ENCODE data around the gene CDKL4.
"Not testable (repeated sequence)": the region's sequence is repeated elsewhere in the genome, so short reads cannot be mapped to it uniquely, and the experiment has no call there.

The CDKL4 gene

DNA sequence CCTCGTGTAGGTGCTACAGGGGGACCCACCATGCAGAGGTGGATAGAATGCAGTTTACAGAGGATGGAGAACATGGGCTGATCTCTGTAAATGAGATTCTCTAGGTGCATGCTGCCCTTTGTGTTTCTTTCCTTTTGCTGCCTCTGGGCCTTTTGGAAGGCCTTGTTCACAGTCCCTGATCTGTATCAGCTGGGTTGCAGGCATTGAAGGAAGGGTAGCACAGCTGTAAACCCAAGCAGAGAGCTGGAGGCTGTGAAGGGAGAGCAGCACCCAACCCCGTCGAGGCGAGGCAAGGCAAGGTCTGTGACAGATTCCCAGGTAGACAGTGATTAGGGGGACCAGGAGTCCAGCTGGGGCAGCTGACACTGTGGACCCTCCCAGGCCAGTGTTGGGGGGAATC lies 66.8 kb downstream of the CDKL4 start:
- DNase-seq = no peak

DNA sequence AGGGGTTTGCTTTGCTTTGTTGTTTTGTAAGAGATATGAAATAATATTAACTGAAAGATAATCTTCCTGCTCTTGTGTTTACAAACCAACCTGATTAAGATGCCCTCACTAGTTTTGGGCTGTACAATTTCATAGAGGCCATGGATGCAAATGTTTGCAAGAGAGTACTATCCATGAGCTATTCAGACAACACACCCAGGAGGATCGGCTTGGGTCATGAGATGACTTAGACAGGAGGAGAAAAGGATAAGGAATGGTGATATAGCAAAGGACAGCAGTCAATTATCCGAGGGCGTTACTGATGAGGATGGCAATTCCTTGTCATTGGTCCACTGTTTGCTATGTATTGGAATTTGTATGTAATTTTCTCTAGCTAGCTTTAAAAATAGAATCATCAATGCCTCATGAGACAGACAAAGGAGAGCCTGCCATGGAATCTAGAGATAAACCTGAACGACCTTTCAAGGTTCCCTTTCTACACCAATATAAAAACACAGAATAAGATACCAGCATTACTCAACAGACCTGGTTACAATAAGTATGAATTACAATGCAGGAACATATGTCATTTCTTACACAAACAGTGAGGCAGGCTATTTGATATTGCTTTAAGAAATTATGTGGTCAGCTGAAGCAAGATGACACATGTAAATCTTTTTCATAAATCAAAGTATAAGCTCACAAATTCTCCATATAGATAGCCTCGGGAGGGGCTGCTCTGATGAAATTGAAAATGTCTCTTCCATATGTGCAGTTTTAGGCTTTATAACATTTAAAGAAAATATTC lies 68.6 kb downstream of the CDKL4 start:
- no peak for DNase-seq

DNA sequence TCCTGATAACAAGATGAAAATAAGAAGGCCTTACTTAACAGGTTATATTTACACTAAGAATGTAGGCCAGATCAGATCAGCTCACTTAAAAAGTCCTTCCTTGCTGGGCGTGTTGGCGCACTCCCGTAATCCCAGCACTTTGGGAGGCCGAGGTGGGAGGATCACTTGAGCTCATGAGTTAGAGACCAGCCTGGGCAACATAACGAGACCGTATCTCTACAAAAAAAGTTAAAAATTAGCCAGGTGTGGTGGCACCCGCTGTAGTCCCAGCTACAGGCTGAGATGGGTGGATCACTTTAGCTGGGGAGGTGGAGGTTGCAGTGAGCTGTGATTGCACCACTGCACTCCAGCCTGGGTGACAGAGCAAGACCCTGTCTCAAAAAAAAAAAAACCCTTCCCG lies 69.7 kb downstream of the CDKL4 start:
- no peak for DNase-seq

DNA sequence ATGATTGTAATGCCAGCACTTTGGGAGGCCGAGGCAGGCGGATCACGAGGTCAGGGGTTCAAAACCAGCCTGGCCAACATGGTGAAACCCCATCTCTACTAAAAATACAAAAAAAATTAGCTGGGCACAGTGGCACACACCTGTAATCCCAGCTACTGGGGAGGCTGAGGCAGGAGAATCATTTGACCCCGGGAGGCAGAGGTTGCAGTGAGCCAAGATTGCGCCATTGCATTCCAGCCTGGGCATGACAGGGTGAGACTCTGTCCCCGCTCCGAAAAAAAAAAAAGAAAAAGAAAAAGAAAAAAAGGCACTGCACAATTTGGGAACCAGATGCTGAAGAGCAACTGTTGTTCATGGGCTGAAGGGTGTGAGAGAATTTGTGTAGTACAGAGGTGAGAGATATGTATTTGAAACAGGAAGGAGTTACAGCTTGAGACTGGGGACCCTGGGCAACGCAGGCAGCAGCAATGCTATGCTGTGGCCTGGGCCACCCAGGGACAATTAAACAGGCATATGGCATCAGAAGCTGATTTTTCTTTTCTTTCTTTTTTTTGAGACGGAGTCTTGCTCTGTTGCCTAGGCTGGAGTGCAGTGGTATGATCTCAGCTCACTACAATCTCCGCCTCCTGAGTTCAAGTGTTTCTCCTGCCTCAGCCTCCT lies 71.6 kb downstream of the CDKL4 start:
- DNase-seq = not testable (repeated sequence)

DNA sequence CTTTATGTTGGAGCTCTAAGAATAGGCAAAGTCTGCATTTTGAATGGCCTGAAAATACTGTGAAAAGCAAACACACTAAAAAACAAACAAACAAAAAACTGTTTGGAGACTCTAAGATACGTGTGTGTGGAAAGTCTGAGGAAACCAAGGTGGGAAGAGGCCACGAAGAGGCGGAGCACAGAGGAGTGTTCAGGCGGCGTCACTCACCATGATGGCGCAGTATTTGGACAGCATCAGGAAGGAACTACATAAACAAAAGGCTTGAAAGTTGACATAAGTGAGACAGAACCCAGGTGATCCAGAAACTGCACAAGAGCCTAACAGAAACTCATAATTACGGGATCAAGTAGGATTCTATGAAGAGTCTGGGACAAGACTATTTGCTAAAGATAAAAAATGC lies 72.1 kb downstream of the CDKL4 start:
- DNase-seq = no peak

DNA sequence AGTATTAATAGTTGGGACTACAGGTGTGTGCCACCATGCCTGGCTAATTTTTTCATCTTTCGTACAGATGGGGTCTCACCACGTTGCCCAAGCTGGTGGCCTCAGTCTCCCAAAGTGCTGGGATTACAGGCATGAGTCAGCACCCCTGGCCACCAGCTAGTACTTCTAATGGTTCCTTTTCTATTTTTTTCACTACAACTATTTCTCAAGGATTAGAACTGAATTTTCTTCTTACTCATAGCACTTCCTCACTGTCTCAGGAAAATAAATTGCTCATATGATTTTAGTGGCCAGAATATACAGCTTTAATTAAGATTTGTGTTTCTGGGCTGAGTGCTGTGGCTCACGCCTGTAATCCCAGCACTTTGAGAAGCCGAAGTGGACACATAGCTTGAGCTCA lies 79.7 kb downstream of the CDKL4 start:
- DNase-seq = no peak

DNA sequence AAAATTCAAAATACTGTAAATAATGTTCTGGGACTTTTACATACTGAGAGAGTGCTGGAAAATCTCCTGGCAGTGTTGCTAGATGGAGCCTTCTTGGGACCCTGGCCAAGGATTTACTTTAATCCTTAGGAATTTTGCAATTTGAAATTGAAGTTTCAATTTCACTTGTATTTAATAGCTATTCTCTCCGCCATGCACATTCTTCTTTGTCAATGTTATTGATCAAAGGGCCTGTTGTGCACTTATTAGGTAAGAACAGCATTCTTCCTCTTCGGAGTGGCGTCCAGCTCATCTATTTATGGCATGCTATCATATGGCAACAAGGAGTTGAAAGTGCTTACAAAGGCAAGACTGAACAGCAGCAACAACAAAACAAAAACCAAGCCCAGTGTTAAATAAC lies 82.8 kb downstream of the CDKL4 start:
- DNase-seq = no peak

DNA sequence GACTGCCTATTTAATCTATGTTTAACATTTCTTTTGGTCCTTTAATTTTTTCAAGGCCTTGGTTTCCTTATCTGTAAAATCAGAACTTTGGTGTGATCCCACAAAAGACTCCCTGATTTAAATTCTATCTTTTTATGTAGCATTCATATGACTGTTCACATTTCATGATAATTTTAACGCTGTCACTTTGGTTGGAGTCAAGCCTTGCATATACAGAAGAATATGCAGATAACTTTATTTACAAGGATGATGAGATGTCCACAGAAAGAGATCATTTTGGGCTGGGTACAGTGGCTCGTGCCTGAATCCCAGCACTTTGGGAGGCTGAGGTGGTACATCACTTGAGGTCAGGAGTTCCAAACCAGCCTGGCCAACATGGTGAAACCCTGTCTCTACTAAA lies 84.5 kb downstream of the CDKL4 start:
- DNase-seq = no peak

DNA sequence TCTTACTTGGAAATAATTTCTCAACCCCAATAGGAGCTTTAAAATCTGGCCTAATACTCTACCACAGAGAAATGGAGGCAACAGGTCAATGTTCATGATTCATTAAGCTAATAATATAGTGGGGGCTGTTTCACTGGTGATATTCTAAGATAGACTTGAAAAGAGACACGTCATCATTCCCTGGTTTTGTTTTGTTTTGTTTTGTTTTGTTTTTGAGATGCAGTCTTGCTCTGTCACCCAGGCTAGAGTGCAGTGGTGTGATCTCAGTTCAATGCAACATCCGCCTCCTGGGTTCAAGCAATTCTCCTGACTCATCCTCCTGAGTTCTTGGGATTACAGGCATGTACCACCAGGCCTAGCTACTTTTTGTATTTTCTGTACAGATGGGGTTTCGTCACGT lies 85.4 kb downstream of the CDKL4 start:
- DNase-seq = no peak

DNA sequence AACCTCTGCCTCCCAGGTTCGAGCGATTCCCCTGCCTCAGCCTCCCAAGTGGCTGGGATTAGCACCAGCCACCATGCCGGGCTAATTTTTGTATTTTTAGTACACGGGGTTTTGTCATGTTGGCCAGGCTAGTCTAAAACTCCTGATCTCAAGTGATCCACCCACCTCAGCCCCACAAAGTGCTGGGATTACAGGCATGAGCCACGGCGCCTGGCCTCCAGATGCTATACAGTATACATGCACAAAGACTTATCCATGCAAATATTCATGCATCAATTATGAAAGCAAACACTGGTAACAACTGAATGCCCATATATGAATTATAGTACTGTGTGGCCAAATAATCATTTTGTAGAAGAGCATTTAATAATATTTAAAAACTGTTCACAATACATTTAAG lies 86.9 kb downstream of the CDKL4 start:
- no peak for DNase-seq

DNA sequence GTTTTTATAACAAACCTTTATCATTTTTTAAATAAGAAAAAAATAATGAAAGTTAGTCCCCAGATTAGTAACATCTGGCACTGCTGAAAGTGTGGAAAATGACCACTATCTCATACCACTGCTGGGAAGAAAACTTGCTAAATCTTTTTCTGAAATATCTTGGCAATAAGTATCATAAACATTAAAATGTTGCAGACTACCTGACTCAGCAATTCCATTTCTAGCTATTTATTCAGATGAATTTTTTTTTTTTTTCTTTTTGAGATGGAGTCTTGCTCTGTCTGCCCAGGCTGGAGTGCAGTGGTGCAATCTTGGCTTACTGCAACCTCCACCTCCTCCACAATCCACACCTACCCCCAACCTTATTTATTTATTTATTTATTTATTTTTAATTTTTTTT lies 87.7 kb downstream of the CDKL4 start:
- no peak for DNase-seq

DNA sequence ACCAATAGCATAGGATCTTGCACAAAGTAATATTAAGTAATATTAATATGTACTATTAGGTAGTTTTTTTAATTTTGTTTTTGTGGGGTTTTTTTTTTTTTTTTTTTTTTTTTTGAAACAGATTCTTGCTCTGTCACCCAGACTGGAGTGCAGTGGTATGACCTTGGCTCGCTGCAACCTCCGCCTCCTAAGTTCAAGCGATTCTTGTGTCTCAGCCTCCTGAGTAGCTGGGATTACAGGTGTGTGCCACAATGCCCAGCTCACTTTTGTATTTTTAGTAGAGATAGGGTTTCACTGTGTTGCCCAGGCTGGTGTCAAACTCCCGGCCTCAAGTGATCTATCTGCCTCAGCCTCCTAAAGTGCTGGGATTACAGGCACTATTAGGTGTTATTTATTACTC lies 88.2 kb downstream of the CDKL4 start:
- not testable (repeated sequence) for DNase-seq

DNA sequence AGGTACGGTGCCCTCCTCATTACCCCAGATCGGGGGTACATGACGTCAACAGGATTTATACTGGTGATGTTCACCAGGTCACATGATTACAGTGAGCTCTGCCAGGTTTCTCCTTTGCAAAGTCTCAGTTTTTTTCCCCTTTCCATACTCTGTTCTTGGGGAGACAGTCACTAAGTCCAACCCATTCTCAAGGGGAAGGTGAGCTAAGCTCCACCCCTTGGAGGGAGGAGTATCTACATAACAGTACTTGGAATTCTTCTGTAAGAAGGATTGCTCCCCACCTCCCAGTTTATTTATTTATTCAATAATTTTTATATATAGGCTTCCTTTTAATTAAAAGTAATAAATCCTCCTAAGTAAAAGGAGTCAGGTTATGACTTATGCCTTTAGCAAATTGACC lies 88.8 kb downstream of the CDKL4 start:
- DNase-seq = no peak

DNA sequence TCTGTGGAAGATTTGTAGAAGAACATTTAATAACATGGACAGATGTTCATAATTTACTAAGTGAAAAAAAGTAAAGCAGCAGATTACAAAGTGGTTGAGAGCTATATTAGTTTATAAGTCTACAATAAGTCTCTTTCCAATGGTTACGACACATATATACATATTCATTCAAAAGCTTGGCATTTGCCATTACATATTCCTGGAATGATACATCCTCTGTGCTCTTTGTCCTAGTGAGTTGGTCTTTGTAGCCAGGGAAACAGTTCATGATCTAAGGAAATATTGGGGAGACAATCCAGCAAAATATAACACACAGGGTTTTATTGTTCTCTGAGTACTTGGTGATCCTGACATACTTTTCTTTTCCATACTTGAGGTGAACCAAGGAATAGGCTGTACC lies 90.5 kb downstream of the CDKL4 start:
- no peak for DNase-seq

DNA sequence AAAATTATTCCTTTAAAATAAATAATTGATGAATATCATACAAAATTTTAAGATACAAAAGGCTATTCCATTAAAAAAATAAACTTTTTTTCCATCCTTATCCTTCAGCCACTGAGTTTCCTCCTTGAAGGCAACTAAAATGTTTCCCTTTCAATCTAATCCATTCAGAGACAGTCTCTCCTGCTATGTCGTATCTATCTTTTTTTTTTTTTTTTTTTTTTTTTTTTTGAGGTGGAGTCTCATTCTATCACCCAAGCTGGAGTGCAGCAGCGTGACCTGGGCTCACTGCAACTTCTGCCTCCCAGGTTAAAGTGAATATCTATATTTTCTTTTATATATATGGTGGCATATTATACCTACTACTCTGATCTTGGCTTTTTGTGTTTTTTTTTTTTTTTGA lies 91.3 kb downstream of the CDKL4 start:
- DNase-seq = no peak

DNA sequence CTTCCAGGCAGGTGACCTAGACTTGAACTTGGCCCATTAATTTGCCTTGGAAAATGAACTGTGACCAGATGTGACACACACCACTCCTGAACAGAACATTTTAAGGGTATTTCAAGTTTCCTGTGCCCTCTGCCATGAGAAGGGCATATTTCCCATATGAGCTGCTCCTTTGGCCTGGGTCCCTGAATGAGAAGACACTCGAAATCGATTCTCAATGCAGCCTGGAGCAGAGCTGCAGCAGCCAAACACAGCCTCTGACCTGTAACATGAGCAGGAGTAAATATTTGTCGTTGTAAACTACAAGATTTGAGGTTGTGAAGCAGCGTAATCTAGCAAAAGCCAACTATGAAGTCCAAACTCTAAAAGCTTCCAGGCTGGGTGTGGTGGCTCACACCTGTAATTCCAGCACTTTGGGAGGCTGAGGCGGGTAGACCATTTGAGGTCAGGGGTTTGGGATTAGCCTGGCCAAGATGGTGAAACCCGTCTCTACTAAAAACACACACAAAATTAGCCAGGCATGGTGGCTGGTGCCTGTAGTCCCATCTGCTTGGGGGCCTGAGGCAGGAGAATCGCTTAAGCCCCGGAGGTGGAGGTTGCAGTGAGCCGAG lies 92.8 kb downstream of the CDKL4 start:
- no peak for DNase-seq

DNA sequence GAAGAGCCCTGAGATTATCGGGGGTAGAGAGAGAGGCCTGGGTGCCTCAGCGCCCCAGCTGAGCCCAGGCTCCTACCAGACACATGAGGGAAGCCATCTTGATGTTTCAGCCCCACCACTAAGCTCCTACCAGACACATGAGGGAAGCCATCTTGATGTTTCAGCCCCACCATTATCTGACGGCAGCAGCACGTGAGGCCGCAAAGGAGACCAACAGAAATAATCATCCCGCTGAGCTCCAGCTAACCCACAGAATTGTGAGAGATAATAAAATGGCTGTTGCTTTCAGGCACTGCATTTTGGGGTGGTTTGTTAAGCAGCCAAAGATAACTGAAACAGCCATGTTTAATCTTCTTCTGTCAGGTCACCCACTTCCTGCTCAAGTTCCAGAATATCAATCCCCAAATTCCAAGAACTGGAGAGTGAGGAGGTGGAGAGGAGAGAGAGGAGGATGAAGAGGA lies 93.6 kb downstream of the CDKL4 start:
- DNase-seq = no peak

DNA sequence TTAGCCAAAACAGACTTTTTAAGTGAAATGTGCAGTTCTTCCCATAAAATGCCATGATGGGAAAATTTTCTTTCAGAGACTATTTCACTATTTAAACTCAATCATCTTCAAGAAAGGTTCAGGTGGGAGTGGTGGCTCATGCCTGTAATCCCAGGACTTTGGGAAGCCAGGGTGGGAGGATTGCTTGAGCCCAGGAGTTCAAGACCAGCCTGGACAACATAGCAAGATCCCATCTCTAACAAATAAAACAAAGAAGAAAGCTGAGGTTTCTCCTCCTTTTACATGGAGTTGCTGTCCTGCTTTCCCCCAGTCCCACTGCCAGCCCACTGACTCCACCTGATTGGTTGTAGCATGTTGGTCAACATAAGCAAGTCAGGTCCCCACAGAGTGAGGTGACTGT lies 97.1 kb downstream of the CDKL4 start:
- no peak for DNase-seq

DNA sequence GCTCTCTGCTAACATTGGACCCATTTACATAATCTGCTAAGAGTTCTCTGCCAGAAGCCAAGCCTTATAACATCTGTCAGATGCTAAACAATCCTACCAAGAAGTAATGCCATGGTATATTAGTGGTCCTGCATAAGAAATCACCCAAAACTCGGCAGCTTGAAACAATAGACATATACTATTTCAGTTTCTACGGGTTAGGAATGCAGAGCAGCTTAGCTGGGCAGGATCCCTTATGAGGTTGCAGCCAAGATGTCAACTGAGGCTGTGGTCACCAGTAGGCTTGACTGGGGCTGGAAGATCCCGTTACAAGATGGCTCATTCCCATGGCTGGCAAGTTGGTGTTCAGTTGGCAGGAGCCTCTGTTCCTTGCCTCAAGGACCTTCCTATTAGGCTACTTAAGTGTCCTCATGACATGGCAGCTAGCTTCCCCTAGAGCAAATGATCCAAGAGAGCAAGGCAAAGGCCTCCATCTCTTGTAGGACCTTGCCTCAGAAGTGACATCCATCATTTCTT lies 97.8 kb downstream of the CDKL4 start:
- no peak for DNase-seq

DNA sequence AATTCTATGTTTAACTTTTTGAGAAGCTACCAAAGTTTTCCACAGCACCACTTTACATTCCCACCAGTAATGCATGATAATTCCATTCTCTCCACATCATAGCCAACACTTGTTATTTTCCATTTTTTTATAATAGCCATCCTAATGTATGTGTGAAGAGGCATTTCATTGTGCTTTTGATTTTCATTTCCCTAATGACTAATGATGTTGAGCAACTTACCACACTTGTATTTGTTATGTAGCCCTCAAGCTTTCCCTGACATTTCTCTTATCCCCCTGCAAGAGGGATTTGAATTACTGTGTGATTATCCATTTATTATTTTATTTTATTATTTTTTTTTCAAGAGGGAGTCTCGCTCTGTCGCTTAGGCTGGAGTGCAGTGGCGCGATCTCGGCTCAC lies 99.4 kb downstream of the CDKL4 start:
- no peak for DNase-seq

DNA sequence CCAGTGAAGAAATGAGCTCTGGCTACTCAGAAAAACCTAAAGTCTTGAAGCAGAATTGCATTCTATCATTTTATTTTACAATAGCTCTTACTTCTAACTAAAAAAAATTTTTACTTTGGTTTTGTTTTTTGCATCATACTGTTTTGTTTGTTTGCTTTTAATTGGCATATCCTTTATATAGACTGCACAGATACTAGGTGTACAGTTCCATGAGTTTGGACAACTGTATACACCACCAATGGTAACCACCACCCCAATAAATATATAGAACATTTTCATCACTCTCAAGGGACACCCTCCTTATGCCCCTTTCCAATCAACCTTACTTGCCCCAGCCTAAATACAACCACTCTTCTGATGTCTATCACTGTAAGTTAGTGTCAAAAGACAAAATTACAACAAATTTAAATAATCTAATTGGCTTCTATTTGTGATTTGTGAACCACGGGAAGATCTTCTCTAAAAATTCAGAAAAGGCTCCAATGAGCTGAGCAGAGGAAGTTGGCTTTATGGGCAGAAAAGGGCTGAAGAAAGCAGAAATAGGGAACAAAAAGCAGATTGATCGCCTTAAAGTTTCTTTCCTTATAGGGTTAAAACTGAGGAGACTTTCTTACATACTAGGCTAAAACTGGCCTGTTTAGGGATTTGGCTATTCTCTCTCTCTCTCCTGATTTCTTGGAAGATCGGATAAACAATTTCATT lies 100.7 kb downstream of the CDKL4 start:
- DNase-seq = no peak

DNA sequence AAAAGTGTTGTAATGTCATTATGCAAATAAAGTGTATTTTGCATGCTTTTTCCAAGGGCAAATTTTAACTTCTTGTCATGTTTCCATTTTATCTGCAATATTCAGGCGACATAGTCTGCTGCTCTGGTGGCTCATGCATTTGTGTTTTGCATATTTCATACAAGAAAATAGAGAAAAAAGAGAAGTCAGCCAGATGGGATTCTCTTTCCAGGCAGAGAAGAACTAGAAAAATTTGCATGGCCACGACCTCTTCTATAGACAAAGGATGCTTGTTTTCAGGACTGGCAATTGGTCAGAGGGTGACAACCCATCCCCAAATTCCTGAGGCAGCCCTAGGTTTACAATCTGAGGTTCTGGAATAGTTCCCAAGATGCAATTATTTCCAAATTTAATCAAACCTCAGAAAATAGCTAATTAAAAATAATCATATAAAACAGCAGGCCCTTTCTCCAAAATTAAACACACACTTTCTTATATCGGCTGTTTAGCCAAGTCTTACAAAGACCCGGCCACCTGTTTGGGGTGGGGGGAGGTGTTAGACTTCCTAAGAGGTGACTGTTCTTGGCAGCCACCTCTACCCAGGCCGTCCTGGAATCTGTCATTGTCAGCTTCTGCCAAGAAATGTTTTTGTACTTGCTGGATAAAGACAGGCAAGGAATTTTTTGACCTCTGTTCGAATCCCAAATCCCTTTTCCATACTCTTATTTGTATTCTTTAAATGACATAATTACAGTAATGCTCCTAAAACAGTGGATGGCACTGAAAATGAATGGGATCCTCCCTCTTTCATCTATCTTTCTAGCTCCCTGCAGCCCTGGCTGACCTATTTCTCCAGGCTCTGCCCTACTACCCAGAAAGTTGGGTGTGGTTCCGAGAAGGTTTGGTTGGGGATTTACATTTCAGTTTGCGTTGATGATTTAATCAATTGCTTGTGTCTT lies 102.2 kb downstream of the CDKL4 start:
- peak; percentile 69 for DNase-seq
